ENCODE measurements around the gene PARP15. TPM values are rescaled to one million over a fixed set of nuclear protein-coding genes. Genes with fewer than 3 reads are reported as not detected.

PARP15 gene
- polyA plus RNA-seq, 1 donor (not counting 4 experiments of a cell fraction or from before 2014, with no cell fraction given): 0.25 TPM

- Histone ChIP-seq H3K4me1 (ENCODE audit: control insufficient read depth, extremely low read depth, insufficient read depth, low read length) (peaks cover 13% of the 10 kb centered on the region), H3K9ac (ENCODE audit: control insufficient read depth, extremely low read depth, insufficient read depth, low read length) (no peak overlapping the region), H4K20me1 (ENCODE audit: control insufficient read depth, extremely low read depth, insufficient read depth, low read length) (no peaks in the 10 kb centered on the region), H2AFZ (ENCODE audit: control insufficient read depth, low read length) (no peak overlapping the region), H3K36me3 (ENCODE audit: control insufficient read depth in 2 of 2, extremely low read depth in 1 of 2, insufficient read depth in 2 of 2, low read length in 2 of 2) (peaks cover 0 to 21% of the 10 kb centered on the region in 2 experiments), H3K79me2 (ENCODE audit: control insufficient read depth, insufficient read depth, low read length) (peaks cover 17% of the 10 kb centered on the region), H3K9me3 (ENCODE audit: control insufficient read depth, low read depth, low read length) (no peaks in the 10 kb centered on the region), H3K9me1 (ENCODE audit: control insufficient read depth, extremely low read depth, insufficient read depth, low read length) (no peaks in the 10 kb centered on the region), H3K27me3 (ENCODE audit: control insufficient read depth, extremely low read depth, insufficient read depth, low read length) (no peaks in the 10 kb centered on the region), H3K4me3 (ENCODE audit: control insufficient read depth in 2 of 3, extremely low read depth in 1 of 3, insufficient read depth in 2 of 3, low read depth in 1 of 3, low read length in 3 of 3) (no peak overlapping the region), H3K4me2 (ENCODE audit: control insufficient read depth, extremely low read depth, insufficient read depth, low read depth, low read length) (no peak overlapping the region), H3K27ac (ENCODE audit: control insufficient read depth, insufficient read depth, low read length) (no peak overlapping the region)
- FAIRE-seq (no peak), DNase-seq (ENCODE audit: low read depth, low spot score) (no peak)
- no peak for TF ChIP-seq EZH2 (IDR thresholded peaks at IDR 0.05; ENCODE audit: low read length)
- TF ChIP-seq, protein P1, sequence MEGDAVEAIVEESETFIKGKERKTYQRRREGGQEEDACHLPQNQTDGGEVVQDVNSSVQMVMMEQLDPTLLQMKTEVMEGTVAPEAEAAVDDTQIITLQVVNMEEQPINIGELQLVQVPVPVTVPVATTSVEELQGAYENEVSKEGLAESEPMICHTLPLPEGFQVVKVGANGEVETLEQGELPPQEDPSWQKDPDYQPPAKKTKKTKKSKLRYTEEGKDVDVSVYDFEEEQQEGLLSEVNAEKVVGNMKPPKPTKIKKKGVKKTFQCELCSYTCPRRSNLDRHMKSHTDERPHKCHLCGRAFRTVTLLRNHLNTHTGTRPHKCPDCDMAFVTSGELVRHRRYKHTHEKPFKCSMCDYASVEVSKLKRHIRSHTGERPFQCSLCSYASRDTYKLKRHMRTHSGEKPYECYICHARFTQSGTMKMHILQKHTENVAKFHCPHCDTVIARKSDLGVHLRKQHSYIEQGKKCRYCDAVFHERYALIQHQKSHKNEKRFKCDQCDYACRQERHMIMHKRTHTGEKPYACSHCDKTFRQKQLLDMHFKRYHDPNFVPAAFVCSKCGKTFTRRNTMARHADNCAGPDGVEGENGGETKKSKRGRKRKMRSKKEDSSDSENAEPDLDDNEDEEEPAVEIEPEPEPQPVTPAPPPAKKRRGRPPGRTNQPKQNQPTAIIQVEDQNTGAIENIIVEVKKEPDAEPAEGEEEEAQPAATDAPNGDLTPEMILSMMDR (optimal IDR thresholded peaks at IDR 0.05 in 1 of 3, IDR thresholded peaks at IDR 0.05 in 1 of 3, conservative IDR thresholded peaks at IDR 0.05 in 1 of 3; ENCODE audit: extremely low read depth in 1 of 3, insufficient read depth in 2 of 3, low read length in 3 of 3): no peak
- dilution Hi-C loops (cut with MboI; ENCODE audit: extremely low pct_ligation_motif_present, low sequenced_read_pairs): no loop called here
Observed at GRCh38 chr3:122559906-122560305, 17.5 kb upstream of the PARP15 start.

GRCh38 chr3:122560680-122561079 is 16.8 kb upstream of the PARP15 start:
- H3K9me3 ChIP-seq (ENCODE audit: control insufficient read depth, low read depth, low read length): no peaks in the 10 kb centered on the region
- no peak overlapping the region for H2AFZ ChIP-seq (ENCODE audit: control insufficient read depth, low read length)
- H3K36me3 ChIP-seq (ENCODE audit: control insufficient read depth in 2 of 2, extremely low read depth in 1 of 2, insufficient read depth in 2 of 2, low read length in 2 of 2): peaks cover 0 to 18% of the 10 kb centered on the region in 2 experiments
- dilution Hi-C loops (cut with MboI; ENCODE audit: extremely low pct_ligation_motif_present, low sequenced_read_pairs): no loop called here
- H3K9ac ChIP-seq (ENCODE audit: control insufficient read depth, extremely low read depth, insufficient read depth, low read length): no peak overlapping the region
- FAIRE-seq: peak; percentile 63
- peaks cover 21% of the 10 kb centered on the region for H3K79me2 ChIP-seq (ENCODE audit: control insufficient read depth, insufficient read depth, low read length)
- H3K27ac ChIP-seq (ENCODE audit: control insufficient read depth, insufficient read depth, low read length): no peak overlapping the region
- H3K27me3 ChIP-seq (ENCODE audit: control insufficient read depth, extremely low read depth, insufficient read depth, low read length): no peaks in the 10 kb centered on the region
- TF ChIP-seq, protein P1 (optimal IDR thresholded peaks at IDR 0.05 in 1 of 3, IDR thresholded peaks at IDR 0.05 in 1 of 3, conservative IDR thresholded peaks at IDR 0.05 in 1 of 3; ENCODE audit: extremely low read depth in 1 of 3, insufficient read depth in 2 of 3, low read length in 3 of 3): peak; percentile 48 to 67 (median 59)
- no peak for TF ChIP-seq EZH2 (IDR thresholded peaks at IDR 0.05; ENCODE audit: low read length)
- no peak overlapping the region for H3K4me3 ChIP-seq (ENCODE audit: control insufficient read depth in 2 of 3, extremely low read depth in 1 of 3, insufficient read depth in 2 of 3, low read depth in 1 of 3, low read length in 3 of 3)
- DNase-seq (ENCODE audit: low read depth, low spot score): peak; percentile 15
- H3K4me2 ChIP-seq (ENCODE audit: control insufficient read depth, extremely low read depth, insufficient read depth, low read depth, low read length): no peak overlapping the region
- H3K4me1 ChIP-seq (ENCODE audit: control insufficient read depth, extremely low read depth, insufficient read depth, low read length): peaks cover 9% of the 10 kb centered on the region
- H3K9me1 ChIP-seq (ENCODE audit: control insufficient read depth, extremely low read depth, insufficient read depth, low read length): no peaks in the 10 kb centered on the region
- no peaks in the 10 kb centered on the region for H4K20me1 ChIP-seq (ENCODE audit: control insufficient read depth, extremely low read depth, insufficient read depth, low read length)

Data from keratinocyte (primary cell).